22Rv1 (cell line): ENCODE results near the gene TXNDC11.

Source experiments
- CTCF ChIP-seq: fragments of 450-650 bp; IDR thresholded peaks from 2 replicates; pipeline ENCODE4 v1.5.1; 2017; ENCODE audit warnings: mild to moderate bottlenecking
- ZFX ChIP-seq: fragments of 450-650 bp; IDR thresholded peaks from 2 replicates; pipeline ENCODE4 v1.6.1; 2017; ENCODE audit warnings: antibody characterized with exemption, borderline replicate concordance

- TF ChIP-seq CTCF (no peak), ZFX (no peak)
Measured at GRCh38 chr16:11738742-11739544, 3.7 kb downstream of the TXNDC11 start.
